A549 (cell line): ENCODE results near the gene DOK6. TPM values are rescaled to one million over a fixed set of nuclear protein-coding genes. Genes with fewer than 3 reads are reported as not detected.

Experiments used
- ATAC-seq, 2 experiments: fragments of 200-7000 bp in 1 of 2; fragments of >200 bp in 1 of 2; cut with Nextera tagmentation in 1 of 2; cut with Tn5 transposase in 1 of 2; 3 replicates each; pipeline versions ENCODE4 v1.8.0 to v1.9.1; 2018 to 2020; ENCODE audit warnings: mild to moderate bottlenecking in 1 of 2, moderate library complexity in 1 of 2
- CTCF ChIA-PET: fragments of 300-600 bp; sonication (Branson Sonifier 250); formaldehyde crosslinking; extraction: SDS; loops from one replicate; lab custom pipeline; 2021; ENCODE audit warnings: antibody characterized with exemption, inconsistent platforms; lab: Yijun Ruan, JAX
- POLR2A ChIA-PET: fragments of 350-600 bp; formaldehyde crosslinking; extraction: SDS; loops from one replicate; lab custom pipeline; 2021; ENCODE audit warnings: antibody characterized with exemption, inconsistent platforms; lab: Yijun Ruan, JAX
- DNase-seq, 2 experiments: peaks; one replicate each; pipeline versions ENCODE4 v3.0.0 to v3.0.0-alpha.2; 2011 to 2016; ENCODE audit warnings: low read depth in 1 of 2, low spot score in 1 of 2
- FAIRE-seq: peaks from 2 replicates; lab custom pipeline; 2011; peaks lifted over from hg19 to GRCh38; lab: Jason Lieb, UNC
- H3K27ac ChIP-seq, 2 experiments: fragments of >200 bp; sonication (Bioruptor Twin); formaldehyde crosslinking; 3 replicates each; pipeline ENCODE4 v1.5.1; 2016 to 2017
- H3K4me1 ChIP-seq: fragments of >200 bp; sonication (Bioruptor Twin); formaldehyde crosslinking; 3 replicates; pipeline ENCODE4 v1.6.1; 2016
- H3K4me2 ChIP-seq: fragments of >200 bp; sonication (Bioruptor Twin); formaldehyde crosslinking; 3 replicates; pipeline ENCODE4 v1.6.1; 2016
- H3K4me3 ChIP-seq: fragments of >200 bp; sonication (Bioruptor Twin); formaldehyde crosslinking; 3 replicates; pipeline ENCODE4 v1.5.1; 2016
- H3K9me3 ChIP-seq: fragments of >200 bp; sonication (Bioruptor Twin); formaldehyde crosslinking; 3 replicates; pipeline ENCODE4 v1.6.1; 2016
- CHD2 ChIP-seq: fragments of 150-350 bp; IDR thresholded peaks from 2 replicates; pipeline ENCODE4 v1.6.1; 2014; ENCODE audit warnings: low read length; ENCODE audit not compliant: partially characterized antibody
- CHD4 ChIP-seq: fragments of 200-600 bp; sonication (generic); IDR thresholded peaks from 2 replicates; pipeline ENCODE4 v1.6.1; 2016; ENCODE audit warnings: antibody characterized with exemption, mild to moderate bottlenecking, borderline replicate concordance
- EHF ChIP-seq: fragments of 250-450 bp; sonication (Bioruptor Pico); IDR thresholded peaks from 2 replicates; pipeline ENCODE4 v1.5.0; 2020; ENCODE audit warnings: mild to moderate bottlenecking
- EHMT2 ChIP-seq: fragments of 200-600 bp; sonication (generic); IDR thresholded peaks from 2 replicates; pipeline ENCODE4 v1.6.1; 2016; ENCODE audit warnings: antibody characterized with exemption, low read depth, mild to moderate bottlenecking, moderate library complexity
- FOSB ChIP-seq: fragments of 250-450 bp; sonication (Bioruptor Pico); IDR thresholded peaks from 2 replicates; pipeline ENCODE4 v1.5.0; 2020; ENCODE audit warnings: mild to moderate bottlenecking, moderate library complexity
- FOXS1 ChIP-seq: fragments of 250-450 bp; sonication (Bioruptor Pico); IDR thresholded peaks from 2 replicates; pipeline ENCODE4 v1.5.0; 2020; ENCODE audit warnings: mild to moderate bottlenecking, moderate library complexity
- GATA3 ChIP-seq: IDR thresholded peaks from 2 replicates; pipeline ENCODE4 v1.6.1; 2012; ENCODE audit warnings: borderline replicate concordance
- HDAC2 ChIP-seq: fragments of 200-600 bp; sonication (generic); IDR thresholded peaks from 2 replicates; pipeline ENCODE4 v1.6.1; 2016
- HEYL ChIP-seq: fragments of 250-450 bp; sonication (Bioruptor Pico); IDR thresholded peaks from 2 replicates; pipeline ENCODE4 v1.8.0; 2021; ENCODE audit warnings: mild to moderate bottlenecking, moderate library complexity
- JUNB ChIP-seq: fragments of >200 bp; sonication (Bioruptor Twin); formaldehyde crosslinking; IDR thresholded peaks from 2 replicates; pipeline ENCODE4 v1.6.1; 2016
- KDM1A ChIP-seq: fragments of 200-600 bp; sonication (generic); IDR thresholded peaks from 2 replicates; pipeline ENCODE4 v1.6.1; 2016; ENCODE audit warnings: low read depth, mild to moderate bottlenecking
- KDM5A ChIP-seq: fragments of 200-600 bp; sonication (generic); IDR thresholded peaks from 2 replicates; pipeline ENCODE4 v1.6.1; 2016; ENCODE audit warnings: antibody characterized with exemption, mild to moderate bottlenecking
- MYC ChIP-seq: IDR thresholded peaks from 2 replicates; pipeline ENCODE4 v1.6.1; 2012; ENCODE audit warnings: mild to moderate bottlenecking, inconsistent platforms, low read length, improper control_type of control experiment, borderline replicate concordance
- NFE2L2 ChIP-seq: fragments of 150-350 bp; conservative IDR thresholded peaks from 2 replicates; pipeline ENCODE4 v1.6.1; 2014; ENCODE audit warnings: low read length
- RARB ChIP-seq: fragments of 250-450 bp; sonication (Bioruptor Pico); IDR thresholded peaks from 2 replicates; pipeline ENCODE4 v1.8.0; 2021; ENCODE audit warnings: mild to moderate bottlenecking, moderate library complexity
- RCOR1 ChIP-seq: fragments of 150-350 bp; IDR thresholded peaks from 2 replicates; pipeline ENCODE4 v1.6.1; 2014; ENCODE audit warnings: antibody characterized with exemption, low read length, low read depth
- SMC3 ChIP-seq: fragments of >200 bp; sonication (Bioruptor Twin); formaldehyde crosslinking; IDR thresholded peaks from 3 replicates; pipeline ENCODE4 v1.6.1; 2018; ENCODE audit warnings: inconsistent platforms
- SREBF2 ChIP-seq: fragments of 450-650 bp; IDR thresholded peaks from 2 replicates; pipeline ENCODE4 v1.6.1; 2014; ENCODE audit warnings: mild to moderate bottlenecking, moderate library complexity
- WGBS: methylation state at CpG from one replicate; pipeline ENCODE4 v1.1.6; 2017; ENCODE audit errors: missing lambda C conversion rate; 5-methylcytosine and 5-hydroxymethylcytosine counted together
- polyA plus RNA-seq, 4 experiments: library from polyadenylated mRNA; depleted of rRNA in 3 of 4; stranded (reverse); fragments of >200 nt; fragmentation: RNase III in 1 of 4; extraction: RNeasy Plus Mini Kit Qiagen cat#74134 plus additional on column Dnase treatment in 1 of 4; gene quantifications; 2 replicates in 3 of 4; 3 replicates in 1 of 4; pipeline ENCODE4 v1.2.3, GENCODE V29; 2011 to 2017
- TF ChIP-seq, protein P1 (sequence below): fragments of 200-600 bp; sonication (generic); IDR thresholded peaks from 2 replicates; pipeline ENCODE4 v1.6.1; 2016; ENCODE audit warnings: antibody characterized with exemption, mild to moderate bottlenecking, moderate library complexity
- TF ChIP-seq, protein P2 (sequence below): fragments of >200 bp; sonication (Bioruptor Twin); formaldehyde crosslinking; IDR thresholded peaks from 3 replicates; pipeline ENCODE4 v1.5.1; 2016
- TF ChIP-seq, protein P3 (sequence below): fragments of 250-450 bp; sonication (Bioruptor Pico); IDR thresholded peaks from 2 replicates; pipeline ENCODE4 v1.5.0; 2021; ENCODE audit warnings: mild to moderate bottlenecking, moderate library complexity, borderline replicate concordance

The DOK6 gene
- polyA plus RNA-seq, 2 of the 4 experiments (the other 2 are of a cell fraction) = not detected

DNA sequence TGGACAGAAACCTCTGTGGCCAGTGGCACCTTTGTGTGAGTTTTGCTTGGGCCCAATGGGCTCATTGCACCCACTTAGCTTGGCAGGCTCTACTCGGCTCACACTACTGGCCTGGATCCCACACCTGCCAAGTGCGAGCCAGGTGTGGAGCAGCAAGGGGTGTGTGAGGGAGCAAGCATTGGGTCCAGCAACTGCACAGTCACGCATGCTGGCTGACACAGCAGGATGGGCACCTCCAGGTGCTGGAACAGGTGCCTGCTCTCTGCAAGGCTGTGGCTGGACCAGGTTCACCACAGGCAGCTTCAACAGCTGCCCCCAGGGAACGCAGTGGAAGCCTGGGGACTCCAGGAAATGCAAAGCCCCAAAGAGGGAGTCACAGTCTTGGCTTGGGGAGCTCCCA lies 94.2 kb downstream of the DOK6 start (continued):
- TF ChIP-seq, protein P1, sequence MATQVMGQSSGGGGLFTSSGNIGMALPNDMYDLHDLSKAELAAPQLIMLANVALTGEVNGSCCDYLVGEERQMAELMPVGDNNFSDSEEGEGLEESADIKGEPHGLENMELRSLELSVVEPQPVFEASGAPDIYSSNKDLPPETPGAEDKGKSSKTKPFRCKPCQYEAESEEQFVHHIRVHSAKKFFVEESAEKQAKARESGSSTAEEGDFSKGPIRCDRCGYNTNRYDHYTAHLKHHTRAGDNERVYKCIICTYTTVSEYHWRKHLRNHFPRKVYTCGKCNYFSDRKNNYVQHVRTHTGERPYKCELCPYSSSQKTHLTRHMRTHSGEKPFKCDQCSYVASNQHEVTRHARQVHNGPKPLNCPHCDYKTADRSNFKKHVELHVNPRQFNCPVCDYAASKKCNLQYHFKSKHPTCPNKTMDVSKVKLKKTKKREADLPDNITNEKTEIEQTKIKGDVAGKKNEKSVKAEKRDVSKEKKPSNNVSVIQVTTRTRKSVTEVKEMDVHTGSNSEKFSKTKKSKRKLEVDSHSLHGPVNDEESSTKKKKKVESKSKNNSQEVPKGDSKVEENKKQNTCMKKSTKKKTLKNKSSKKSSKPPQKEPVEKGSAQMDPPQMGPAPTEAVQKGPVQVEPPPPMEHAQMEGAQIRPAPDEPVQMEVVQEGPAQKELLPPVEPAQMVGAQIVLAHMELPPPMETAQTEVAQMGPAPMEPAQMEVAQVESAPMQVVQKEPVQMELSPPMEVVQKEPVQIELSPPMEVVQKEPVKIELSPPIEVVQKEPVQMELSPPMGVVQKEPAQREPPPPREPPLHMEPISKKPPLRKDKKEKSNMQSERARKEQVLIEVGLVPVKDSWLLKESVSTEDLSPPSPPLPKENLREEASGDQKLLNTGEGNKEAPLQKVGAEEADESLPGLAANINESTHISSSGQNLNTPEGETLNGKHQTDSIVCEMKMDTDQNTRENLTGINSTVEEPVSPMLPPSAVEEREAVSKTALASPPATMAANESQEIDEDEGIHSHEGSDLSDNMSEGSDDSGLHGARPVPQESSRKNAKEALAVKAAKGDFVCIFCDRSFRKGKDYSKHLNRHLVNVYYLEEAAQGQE = no peak

DNA sequence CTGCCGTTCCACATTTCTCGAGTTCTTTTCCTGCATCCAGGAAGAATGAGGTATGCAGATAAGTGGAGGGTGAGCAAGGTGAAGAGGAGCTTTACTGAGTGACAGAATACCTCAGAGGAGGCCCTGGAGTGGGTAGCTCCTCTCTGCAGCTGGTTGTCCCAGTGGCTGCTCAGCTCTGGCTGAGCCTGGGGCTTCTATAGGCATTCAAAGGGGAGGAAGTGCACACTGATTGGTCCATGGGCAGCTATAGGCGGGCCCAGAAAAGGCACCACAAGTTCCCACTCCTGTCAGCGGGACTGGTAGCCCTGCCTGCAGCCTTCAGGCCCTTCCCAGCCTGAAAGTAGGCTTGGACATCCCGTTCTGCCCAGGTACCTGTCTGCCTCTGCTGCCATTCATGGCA lies 94.7 kb downstream of the DOK6 start:
- TF ChIP-seq JUNB (no peak), KDM1A (no peak), HDAC2 (no peak), RCOR1 (no peak), KDM5A (no peak), GATA3 (no peak), CHD2 (no peak), EHMT2 (no peak), FOXS1 (CRISPR knock-in tag) (no peak), RARB (CRISPR knock-in tag) (no peak), NFE2L2 (no peak), MYC (no peak), CHD4 (no peak), FOSB (CRISPR knock-in tag) (no peak), SREBF2 (no peak), SMC3 (no peak), HEYL (CRISPR knock-in tag) (no peak), EHF (CRISPR knock-in tag) (no peak)
- TF ChIP-seq, protein P2, sequence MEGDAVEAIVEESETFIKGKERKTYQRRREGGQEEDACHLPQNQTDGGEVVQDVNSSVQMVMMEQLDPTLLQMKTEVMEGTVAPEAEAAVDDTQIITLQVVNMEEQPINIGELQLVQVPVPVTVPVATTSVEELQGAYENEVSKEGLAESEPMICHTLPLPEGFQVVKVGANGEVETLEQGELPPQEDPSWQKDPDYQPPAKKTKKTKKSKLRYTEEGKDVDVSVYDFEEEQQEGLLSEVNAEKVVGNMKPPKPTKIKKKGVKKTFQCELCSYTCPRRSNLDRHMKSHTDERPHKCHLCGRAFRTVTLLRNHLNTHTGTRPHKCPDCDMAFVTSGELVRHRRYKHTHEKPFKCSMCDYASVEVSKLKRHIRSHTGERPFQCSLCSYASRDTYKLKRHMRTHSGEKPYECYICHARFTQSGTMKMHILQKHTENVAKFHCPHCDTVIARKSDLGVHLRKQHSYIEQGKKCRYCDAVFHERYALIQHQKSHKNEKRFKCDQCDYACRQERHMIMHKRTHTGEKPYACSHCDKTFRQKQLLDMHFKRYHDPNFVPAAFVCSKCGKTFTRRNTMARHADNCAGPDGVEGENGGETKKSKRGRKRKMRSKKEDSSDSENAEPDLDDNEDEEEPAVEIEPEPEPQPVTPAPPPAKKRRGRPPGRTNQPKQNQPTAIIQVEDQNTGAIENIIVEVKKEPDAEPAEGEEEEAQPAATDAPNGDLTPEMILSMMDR = no peak
- TF ChIP-seq, protein P3, sequence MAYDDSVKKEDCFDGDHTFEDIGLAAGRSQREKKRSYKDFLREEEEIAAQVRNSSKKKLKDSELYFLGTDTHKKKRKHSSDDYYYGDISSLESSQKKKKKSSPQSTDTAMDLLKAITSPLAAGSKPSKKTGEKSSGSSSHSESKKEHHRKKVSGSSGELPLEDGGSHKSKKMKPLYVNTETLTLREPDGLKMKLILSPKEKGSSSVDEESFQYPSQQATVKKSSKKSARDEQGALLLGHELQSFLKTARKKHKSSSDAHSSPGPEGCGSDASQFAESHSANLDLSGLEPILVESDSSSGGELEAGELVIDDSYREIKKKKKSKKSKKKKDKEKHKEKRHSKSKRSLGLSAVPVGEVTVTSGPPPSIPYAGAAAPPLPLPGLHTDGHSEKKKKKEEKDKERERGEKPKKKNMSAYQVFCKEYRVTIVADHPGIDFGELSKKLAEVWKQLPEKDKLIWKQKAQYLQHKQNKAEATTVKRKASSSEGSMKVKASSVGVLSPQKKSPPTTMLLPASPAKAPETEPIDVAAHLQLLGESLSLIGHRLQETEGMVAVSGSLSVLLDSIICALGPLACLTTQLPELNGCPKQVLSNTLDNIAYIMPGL (CRISPR knock-in tag) = no peak
- TF ChIP-seq, all 56 proteins: peak for 0
- ATAC-seq (no peak), DNase-seq (no peak), FAIRE-seq (no peak)
- no peak overlapping the region for H3K27ac ChIP-seq
- no peak overlapping the region for H3K4me3 ChIP-seq
- 8% methylated on average over 2 of the region's 5 CpGs for WGBS
- H3K4me1 ChIP-seq = no peaks in the 10 kb centered on the region
- ChIA-PET POLR2A (no interaction called here), CTCF (no interaction called here)
- H3K9me3 ChIP-seq = no peaks in the 10 kb centered on the region
- no peak overlapping the region for H3K4me2 ChIP-seq
